HG02840 (cell line): ENCODE data around the gene WFDC1.

ENCODE experiments used
- ATAC-seq: cut with Tn5 transposase; IDR thresholded peaks from one replicate; pipeline ENCODE4 v1.9.1; 2021; ENCODE audit warnings: mild to moderate bottlenecking, moderate library complexity, moderate number of reproducible peaks; ENCODE audit not compliant: unreplicated experiment, low FRiP score

Gene WFDC1

DNA sequence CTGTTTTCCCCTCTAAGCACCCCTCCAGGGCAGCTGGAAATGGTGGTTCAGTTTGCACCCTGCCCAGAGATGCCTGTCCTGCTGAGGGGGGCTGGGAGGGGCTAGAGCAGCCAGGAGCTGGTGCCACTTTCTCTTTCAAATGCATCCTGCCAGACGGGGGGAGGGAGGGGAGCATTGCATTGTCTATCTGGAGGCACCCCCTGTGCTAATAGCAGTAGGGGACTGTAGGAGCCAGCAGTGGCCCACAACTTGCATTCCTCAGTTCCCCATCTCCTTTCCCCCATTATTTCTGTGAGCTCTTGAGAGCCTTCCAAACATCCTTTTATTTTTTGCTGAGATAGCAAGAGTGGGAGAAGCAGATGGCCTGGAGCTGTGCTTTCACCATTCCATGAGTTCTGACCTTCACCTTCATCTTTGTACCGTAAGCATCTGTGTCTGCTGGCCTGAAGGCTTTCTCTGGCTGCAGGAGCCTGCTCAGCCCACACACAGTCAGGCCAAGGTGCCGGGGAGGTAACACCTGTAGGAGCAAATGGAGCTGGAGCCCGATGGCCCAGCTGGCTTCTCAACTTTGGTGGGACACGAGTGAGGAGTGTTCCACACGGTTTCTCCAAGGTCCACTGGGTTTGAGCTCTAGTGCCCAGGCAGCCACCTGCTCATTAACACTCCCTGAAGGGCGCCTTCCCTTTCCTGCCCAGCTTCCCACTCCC, 5.2 kb downstream of the WFDC1 start:
- ATAC-seq, result no peak

- ATAC-seq, result no peak
Observed at GRCh38 chr16:84302111-84302954, 7.7 kb downstream of the WFDC1 start.

DNA sequence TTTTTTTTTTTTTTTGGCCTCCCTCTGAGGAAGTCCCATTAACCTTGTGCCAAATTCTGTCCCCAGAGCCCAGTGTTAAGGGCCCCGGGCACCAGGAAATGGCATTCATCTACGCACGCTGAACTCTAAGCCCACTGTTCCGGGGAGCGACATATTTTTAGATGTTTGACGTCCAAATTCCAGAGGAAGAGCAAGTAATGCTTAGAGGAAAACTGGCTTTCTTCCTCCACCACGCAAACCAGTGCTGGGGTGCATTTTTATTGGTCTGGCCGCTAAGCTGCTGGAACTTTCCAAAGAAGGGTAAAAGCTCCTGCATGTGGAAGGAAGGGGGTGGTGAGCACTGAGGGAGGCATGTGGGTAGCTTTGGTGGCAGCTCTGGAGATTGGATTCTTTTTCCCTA, 8.3 kb downstream of the WFDC1 start:
- no peak for ATAC-seq

DNA sequence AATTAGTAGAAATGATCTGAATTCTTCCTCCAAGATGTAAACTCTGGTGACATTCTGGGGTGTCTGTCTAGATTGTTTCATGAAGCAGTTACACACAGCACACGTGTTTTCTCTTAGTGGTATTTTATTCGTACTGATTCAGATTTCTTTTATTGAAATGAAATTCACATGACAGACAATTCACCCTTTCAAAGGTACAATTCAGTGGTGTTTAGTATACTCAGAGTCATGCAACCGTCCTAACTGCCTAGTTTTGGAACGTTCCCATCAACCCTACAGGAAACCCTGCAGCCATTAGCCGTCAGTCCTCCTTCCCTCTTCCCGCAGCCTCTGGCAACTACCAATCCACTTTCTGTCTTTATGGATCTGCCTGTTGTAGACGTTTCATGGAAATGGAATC, 8.8 kb downstream of the WFDC1 start:
- no peak for ATAC-seq

GRCh38 chr16:84306564-84306963, 11.9 kb downstream of the WFDC1 start:
- no peak for ATAC-seq

DNA sequence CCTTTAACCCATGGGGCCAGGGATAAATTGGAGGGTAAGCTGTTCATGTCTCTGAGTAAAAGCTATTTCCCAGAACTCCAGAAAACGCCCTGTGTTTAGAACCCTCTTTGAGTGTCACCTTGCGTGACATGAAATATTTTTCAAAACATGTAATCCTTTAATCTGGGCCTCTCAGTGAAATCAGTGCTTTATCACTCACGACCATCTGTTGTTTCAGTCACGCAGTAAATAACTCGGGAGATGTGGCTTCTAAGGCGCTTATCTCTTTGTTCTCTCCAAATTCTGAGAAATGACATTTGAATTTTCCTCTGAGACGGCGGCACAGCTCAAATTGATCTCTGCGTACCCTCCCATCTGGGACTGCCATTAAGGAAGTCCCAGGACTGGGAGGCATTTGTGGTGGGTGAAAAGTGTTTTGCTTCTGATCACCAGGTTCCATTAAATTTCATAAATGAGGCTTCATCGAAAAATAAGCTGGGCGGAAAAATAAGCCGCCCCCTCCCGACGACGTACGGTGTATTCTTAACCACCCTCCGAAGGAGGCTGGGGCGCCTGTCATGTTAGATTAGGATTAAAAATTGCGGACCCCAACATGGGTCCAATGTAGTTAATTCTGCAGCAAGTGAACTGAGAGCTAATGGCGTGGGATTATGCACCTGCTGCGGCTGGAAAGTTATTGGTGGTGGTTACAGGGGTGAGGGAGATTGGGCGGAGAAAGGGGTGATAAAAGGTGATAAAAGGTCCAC, 12.7 kb downstream of the WFDC1 start:
- ATAC-seq, result no peak

GRCh38 chr16:84308120-84308519, 13.4 kb downstream of the WFDC1 start:
- no peak for ATAC-seq

GRCh38 chr16:84310642-84311041, 16.0 kb downstream of the WFDC1 start:
- ATAC-seq, result no peak

GRCh38 chr16:84312783-84313382, 18.2 kb downstream of the WFDC1 start:
- ATAC-seq, result no peak

DNA sequence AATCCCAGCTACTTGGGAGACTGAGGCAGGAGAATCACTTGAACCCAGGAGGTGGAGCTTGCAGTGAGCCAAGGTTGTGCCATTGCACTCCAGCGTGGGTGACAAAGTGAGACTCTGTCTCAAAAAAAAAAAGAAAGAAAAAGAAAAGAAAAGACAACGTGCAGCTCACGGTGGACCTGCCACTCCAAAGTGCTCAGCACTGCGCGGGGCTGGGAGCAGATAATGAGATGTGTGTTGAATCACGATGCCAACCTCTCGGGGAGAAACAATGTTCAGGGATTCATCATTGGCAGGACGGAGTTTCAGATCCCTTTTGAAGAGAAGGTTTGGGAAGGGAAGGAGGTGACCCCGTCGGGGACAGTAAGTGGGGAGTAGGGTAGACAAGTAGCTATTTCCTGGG, 19.2 kb downstream of the WFDC1 start:
- ATAC-seq, result no peak

DNA sequence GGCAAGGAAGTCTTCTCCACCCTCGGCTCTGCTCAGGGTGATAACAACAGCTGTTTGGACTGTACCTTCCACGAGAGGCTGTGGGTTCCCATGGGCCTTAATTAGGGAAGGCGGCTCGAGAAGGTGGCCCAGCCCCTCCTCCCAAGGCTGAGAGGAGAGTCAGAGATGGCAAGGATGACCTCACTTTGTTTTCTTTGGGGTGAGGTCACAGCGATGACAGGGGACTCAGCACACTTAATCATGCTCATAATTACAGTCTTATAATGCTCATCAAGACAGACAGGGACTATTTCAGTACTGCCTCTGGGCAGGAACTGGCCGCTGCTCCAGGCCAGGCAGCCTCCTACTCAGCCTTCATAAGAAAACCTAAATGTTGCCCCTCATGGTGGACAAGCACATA, 19.7 kb downstream of the WFDC1 start:
- no peak for ATAC-seq

DNA sequence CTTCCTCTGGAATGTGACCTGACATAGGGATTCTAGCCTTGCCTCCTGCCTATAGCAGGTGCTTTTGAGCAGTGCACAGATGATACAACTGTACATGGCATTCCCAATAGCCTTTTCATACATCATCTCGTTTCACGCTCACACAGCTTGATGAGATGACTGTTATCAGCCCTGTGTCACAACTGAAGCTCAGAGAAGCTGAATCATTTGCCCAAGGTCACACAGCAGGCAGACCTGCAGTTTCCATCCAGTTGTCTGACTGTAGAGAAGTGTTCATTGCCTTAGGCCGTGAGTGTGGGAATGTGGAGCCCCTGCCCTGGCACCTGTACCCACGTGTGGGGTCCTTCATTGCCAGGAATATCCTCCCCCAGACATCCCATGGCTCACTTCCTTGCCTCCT, 20.1 kb downstream of the WFDC1 start:
- ATAC-seq, result no peak

DNA sequence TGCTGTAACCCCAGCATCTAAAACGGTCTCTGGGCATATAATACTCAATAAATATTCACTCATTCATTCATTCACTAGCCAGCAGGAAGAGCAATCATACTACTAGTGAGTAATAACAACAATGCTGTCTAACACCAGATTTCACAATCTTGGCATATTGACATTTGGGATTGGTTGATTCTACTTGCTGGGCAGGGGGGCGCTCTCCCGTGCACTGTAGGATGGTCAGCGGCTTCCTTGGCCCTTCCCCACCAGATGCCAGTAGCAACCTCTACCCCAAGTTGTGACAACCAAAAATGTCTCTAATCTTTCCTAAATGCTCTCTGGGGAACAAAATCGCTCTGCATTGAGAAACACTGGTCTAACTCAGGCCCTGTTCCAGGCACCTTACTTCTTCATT, 20.7 kb downstream of the WFDC1 start:
- ATAC-seq, result no peak

DNA sequence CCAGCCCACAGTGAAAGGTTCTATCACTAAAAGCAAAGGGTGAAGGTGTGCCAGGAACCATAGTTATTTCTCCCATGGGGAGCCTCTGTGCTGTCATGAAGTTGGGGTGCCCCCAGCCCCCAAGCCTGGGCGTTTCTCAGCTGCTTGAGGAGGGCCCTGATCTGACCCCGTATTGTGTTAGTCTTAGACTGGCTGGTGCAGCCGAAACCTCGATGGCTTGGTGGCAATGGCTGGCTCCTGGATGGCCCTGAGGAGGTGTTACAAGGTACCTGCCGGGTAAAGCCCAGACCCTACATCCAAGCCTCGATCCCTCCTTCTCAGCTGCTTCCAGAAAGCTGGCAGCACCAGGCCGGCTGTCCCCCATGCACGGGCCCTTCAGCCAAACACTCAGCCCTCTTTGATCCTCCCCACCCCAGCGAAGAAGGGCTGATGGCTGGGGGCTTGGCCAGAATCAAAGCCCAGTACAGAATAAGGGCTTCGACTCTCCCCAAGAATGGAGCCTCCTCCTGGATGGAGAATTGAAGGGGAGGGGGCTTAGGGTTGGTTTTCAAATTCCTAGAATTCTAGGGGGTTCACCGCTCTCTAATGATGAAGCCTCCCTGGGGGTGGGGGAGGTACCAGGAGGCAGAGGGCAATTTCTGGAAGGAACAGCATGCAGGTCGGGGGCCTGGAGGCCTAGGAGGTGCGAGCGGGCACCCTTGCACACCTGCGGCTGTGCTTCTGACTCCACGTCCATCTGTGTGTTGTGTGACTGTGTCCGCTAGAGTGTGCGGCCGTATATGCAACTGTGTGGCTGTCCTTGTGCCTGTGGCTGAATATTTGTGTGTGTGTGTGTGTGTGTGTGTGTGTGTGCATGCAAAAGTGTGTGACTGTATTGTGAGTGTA, 23.7 kb downstream of the WFDC1 start:
- no peak for ATAC-seq

DNA sequence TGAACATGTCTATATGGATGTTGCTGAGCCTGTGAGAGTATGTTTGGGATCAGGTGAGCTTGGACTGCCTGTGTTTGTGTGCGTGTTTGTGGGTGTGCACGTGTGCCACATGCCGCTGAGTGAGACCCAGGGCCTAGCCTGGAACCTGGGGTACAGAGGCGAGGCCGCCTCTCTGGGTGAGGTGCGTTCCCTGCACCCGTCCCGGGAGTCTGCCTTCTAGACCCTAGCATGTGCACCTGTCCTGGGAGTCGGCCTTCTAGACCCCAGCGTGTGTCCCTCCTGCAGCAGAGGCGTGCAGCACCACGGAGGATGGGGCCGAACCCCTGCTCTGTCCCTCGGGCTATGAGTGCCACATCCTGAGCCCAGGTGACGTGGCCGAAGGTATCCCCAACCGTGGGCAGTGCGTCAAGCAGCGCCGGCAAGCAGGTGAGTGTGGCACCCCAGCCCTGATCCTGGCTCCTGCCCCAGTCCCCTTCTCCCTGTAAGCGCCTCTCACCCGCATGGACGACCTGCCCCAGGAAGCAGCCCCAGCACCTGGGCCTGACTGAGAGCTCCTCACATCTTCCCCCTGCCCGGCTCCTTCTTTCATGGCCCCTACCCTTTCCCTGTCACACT, 24.6 kb downstream of the WFDC1 start:
- ATAC-seq, result no peak

GRCh38 chr16:84320511-84320910, 25.8 kb downstream of the WFDC1 start:
- no peak for ATAC-seq

DNA sequence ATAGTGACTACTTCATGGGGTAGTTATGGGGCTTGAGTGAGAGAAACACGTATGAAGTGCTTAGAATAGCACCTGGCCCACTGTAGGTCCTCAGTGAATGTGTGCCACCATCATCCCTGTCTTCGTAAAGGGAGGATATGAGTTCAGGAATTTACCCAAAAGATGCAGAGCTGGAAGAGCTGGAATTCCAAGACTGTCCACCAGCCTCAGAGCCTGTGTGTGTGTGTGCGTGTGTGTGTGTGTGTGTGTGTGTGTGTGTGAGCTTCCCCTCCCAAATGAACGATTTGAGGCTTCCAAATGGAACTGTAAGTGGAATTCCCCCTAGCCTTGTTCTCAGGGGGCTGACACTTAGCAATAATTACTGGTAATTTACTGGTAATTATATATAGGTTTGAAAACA, 27.3 kb downstream of the WFDC1 start:
- ATAC-seq, result no peak

DNA sequence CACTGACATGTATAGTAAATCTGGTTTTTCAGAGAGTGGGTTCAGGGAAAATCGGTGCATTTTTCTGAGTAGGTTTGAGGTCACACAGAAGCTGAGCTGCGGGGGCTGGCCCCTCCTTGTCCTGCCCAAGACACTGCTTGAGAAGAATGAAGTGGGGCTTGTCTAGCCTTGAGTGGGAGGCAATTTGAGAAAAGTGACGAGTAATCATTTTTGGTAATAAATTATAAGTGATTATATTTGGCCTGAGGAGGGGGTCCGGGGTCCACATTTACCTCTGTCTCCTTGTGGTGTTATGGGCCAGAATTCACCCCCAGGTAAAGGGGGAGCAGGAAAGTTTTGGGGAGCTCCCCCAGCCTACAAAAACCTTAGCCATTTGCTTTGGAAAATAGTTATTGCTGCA, 28.1 kb downstream of the WFDC1 start:
- ATAC-seq, result no peak

DNA sequence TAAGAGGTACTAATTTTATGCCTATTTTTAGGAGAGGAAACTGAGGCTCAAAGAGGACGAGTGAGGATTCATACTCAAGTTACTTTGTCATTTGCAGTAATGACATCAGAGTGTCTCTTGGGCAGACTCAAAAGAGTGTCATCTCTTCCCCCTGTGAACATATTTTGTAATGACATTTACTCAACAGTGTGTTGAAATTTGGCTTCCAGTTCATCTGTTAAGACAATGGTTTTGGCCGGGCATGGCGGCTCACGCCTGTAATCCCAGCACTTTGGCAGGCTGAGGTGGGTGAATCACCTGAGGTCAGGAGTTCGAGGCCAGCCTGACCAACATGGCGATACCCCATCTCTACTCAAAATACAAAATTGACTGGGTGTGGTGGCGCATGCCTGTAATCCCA, 28.9 kb downstream of the WFDC1 start:
- ATAC-seq, result no peak
